Mononuclear cell (primary cell): ENCODE measurements around the gene PDLIM7. TPM values are rescaled to one million over a fixed set of nuclear protein-coding genes. Genes with fewer than 3 reads are reported as not detected.

Experiments
- H3K27me3 ChIP-seq: 2 replicates; pipeline ENCODE4 v1.6.0; 2011; ENCODE audit warnings: low read length, control low read depth; ENCODE audit not compliant: insufficient read depth
- H3K4me1 ChIP-seq: 2 replicates; pipeline ENCODE4 v1.5.1; 2011; ENCODE audit warnings: mild to moderate bottlenecking, low read length, control low read depth; ENCODE audit not compliant: insufficient read depth
- H3K4me3 ChIP-seq: 2 replicates; pipeline ENCODE4 v1.5.1; 2011; ENCODE audit warnings: mild to moderate bottlenecking, low read length, moderate library complexity
- H3K9me3 ChIP-seq: 2 replicates; pipeline ENCODE4 v1.5.1; 2011; ENCODE audit warnings: low read depth, mild to moderate bottlenecking, control low read depth, low read length
- total RNA-seq: library from RNA; depleted of rRNA; stranded (reverse); fragments of >200 nt; gene quantifications from one replicate; pipeline ENCODE4 v1.2.3, GENCODE V29; 2012

PDLIM7 gene
- total RNA-seq, 1 donor = 19.9 TPM

DNA sequence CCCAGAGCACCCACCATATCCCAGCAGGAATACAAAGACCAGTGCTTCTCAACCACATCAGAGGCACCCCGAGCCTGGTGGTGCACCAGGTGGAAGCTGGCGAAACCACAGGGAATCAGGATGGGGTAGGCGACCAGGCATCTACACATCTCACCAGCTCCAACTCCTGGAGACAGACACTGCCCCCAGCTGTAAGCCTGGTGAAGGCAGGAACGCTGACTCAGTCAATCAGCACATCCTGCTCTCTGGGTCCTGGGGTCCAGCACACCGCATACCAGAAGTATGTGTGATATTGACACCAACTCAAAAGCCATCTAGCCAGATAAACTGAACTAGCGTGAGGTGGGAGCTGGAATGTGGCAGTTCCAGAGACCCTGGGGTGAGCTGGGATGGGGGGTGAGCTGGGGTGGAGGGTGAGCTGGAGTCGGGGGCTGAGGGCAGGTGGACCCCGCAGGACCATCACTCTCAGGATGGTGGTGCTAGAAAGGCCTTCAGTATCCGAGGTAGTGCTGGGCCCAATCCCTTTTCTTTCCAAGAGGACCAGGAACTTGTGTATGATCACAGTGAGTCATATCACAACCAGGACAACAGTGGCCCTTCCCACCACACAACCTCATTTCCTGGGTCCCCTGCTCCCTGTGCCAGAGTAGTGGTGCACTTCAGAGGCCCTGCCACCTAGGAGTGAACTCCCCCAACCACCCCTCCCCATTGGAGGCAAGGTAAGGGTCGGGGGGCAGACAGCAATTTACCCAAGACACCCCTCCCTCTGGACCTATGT lies 26.5 kb downstream of the PDLIM7 start:
- no peaks in the 10 kb centered on the region for H3K9me3 ChIP-seq

DNA sequence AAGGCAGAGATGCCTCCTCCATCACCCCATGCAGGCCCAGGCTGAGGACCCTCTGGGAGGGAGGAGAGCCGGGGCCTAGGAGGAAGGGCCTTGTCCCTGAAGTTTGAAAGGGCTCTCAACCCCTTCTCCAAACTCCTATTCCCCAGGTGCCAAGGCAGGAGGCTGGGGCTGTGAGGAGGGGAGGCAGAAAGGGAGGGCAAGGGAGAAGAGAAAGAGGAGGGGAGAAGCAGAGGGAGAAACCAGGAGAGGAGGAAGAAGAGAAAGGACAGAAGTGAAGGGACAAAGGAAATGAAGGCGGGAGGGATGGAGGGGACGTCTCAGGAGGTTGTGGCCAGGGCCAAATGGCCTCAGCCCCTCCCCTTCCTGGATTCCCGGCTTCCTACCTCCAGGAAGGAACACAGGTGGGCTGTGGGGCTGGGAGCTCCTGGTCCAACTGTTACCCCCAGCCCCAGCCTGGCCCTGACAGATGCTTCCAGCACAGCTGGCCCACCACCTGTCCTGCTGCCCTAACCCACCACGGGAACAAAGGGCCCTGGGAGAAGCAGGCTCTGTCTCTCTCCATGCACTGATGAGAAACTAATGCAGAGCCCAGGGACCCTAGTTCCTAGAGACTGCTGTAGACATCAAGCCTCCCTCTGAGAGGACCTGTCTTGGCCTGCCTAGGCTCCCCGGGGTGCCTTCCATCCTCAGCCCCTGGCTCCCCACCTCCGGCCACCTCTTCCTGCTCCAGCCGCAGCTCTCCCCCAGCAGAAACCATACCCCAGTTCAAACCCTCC lies 27.5 kb downstream of the PDLIM7 start:
- peaks cover 15% of the 10 kb centered on the region for H3K27me3 ChIP-seq
- peaks cover 19% of the 10 kb centered on the region for H3K4me1 ChIP-seq
- H3K4me3 ChIP-seq = no peak overlapping the region
- H3K9me3 ChIP-seq = no peaks in the 10 kb centered on the region

More for the DNA sequence above, 26.5 kb downstream of the PDLIM7 start:
- peaks cover 28% of the 10 kb centered on the region for H3K4me1 ChIP-seq
- H3K27me3 ChIP-seq = peaks cover 15% of the 10 kb centered on the region
- no peak overlapping the region for H3K4me3 ChIP-seq

GRCh38 chr5:177468685-177469628 lies 28.4 kb downstream of the PDLIM7 start:
- Histone ChIP-seq H3K9me3 (no peaks in the 10 kb centered on the region), H3K4me3 (no peak overlapping the region), H3K27me3 (peaks cover 9% of the 10 kb centered on the region), H3K4me1 (peaks cover 16% of the 10 kb centered on the region)

- Histone ChIP-seq H3K27me3 (peaks cover 8% of the 10 kb centered on the region), H3K9me3 (no peaks in the 10 kb centered on the region), H3K4me3 (no peak overlapping the region), H3K4me1 (peaks cover 16% of the 10 kb centered on the region)
These were observed 29.1 kb downstream of the PDLIM7 start for GRCh38 chr5:177468329-177468684.

DNA sequence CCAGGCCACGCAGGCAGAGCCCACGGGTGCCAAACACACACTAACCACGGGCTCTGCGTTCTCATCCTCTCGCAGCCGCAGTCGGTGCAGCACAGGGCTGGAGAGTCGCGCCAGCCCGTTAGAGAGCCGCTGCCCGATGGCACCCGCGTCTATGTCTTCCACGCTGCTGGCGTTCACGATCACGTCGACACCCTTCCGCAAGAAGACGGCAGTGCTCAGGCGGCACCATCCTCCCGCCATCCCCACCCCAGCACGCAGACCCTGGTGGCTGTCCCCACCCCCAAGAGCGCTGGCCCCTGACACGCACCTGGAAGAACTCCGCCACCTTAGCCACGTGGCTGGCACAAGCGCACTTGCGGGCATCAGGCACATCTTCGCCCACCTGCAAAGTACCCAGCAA lies 30.0 kb downstream of the PDLIM7 start:
- Histone ChIP-seq H3K4me3 (no peak overlapping the region), H3K9me3 (no peaks in the 10 kb centered on the region), H3K27me3 (peaks cover 7% of the 10 kb centered on the region), H3K4me1 (peaks cover 18% of the 10 kb centered on the region)

GRCh38 chr5:177466861-177467260 lies 30.5 kb downstream of the PDLIM7 start:
- peaks cover under 1% of the 10 kb centered on the region for H3K27me3 ChIP-seq
- peaks cover 18% of the 10 kb centered on the region for H3K4me1 ChIP-seq
- no peaks in the 10 kb centered on the region for H3K9me3 ChIP-seq
- no peak overlapping the region for H3K4me3 ChIP-seq

DNA sequence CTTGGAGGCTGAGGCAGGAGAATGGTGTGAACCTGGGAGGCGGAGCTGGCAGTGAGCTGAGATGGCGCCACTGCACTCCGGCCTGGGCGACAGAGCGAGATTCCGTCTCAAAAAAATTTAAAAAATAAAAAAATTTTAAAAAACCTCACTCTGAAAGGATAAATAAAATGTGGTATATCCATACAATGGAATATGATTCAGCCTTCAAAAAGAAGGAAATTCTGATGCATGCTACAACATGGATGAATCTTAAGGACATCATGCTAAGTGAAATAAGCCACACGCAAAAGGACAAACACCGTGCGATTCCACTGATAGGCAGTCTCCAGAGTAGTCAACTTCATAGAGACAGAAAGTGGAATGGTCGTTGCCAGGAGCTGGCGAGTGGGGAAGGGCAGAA lies 32.4 kb downstream of the PDLIM7 start:
- H3K4me1 ChIP-seq = peaks cover 16% of the 10 kb centered on the region
- H3K9me3 ChIP-seq = no peaks in the 10 kb centered on the region

GRCh38 chr5:177462021-177462670 lies 35.3 kb downstream of the PDLIM7 start:
- no peaks in the 10 kb centered on the region for H3K27me3 ChIP-seq
- peaks cover 21% of the 10 kb centered on the region for H3K4me1 ChIP-seq
- no peak overlapping the region for H3K4me3 ChIP-seq
- no peaks in the 10 kb centered on the region for H3K9me3 ChIP-seq

More for the DNA sequence above, 32.4 kb downstream of the PDLIM7 start:
- Histone ChIP-seq H3K27me3 (no peaks in the 10 kb centered on the region), H3K4me3 (no peak overlapping the region)

GRCh38 chr5:177459819-177460628 lies 37.4 kb downstream of the PDLIM7 start:
- H3K4me1 ChIP-seq = peaks cover 42% of the 10 kb centered on the region

GRCh38 chr5:177459357-177459756 lies 38.0 kb downstream of the PDLIM7 start:
- H3K4me1 ChIP-seq = peaks cover 45% of the 10 kb centered on the region
- H3K27me3 ChIP-seq = no peaks in the 10 kb centered on the region
- no peaks in the 10 kb centered on the region for H3K9me3 ChIP-seq
- no peak overlapping the region for H3K4me3 ChIP-seq

More at GRCh38 chr5:177459819-177460628, 37.4 kb downstream of the PDLIM7 start:
- Histone ChIP-seq H3K9me3 (no peaks in the 10 kb centered on the region), H3K27me3 (no peaks in the 10 kb centered on the region), H3K4me3 (no peak overlapping the region)

- no peaks in the 10 kb centered on the region for H3K27me3 ChIP-seq
- H3K9me3 ChIP-seq = no peaks in the 10 kb centered on the region
- H3K4me1 ChIP-seq = peaks cover 50% of the 10 kb centered on the region
- H3K4me3 ChIP-seq = no peak overlapping the region
These were observed 38.5 kb downstream of the PDLIM7 start for GRCh38 chr5:177458912-177459350.

- Histone ChIP-seq H3K4me1 (peaks cover 58% of the 10 kb centered on the region), H3K27me3 (no peaks in the 10 kb centered on the region)
These were observed 39.3 kb downstream of the PDLIM7 start for GRCh38 chr5:177457852-177458681.

More at GRCh38 chr5:177457852-177458681, 39.3 kb downstream of the PDLIM7 start:
- Histone ChIP-seq H3K9me3 (no peaks in the 10 kb centered on the region), H3K4me3 (no peak overlapping the region)
